ENCODE measurements around the gene ARHGAP10.

DNA sequence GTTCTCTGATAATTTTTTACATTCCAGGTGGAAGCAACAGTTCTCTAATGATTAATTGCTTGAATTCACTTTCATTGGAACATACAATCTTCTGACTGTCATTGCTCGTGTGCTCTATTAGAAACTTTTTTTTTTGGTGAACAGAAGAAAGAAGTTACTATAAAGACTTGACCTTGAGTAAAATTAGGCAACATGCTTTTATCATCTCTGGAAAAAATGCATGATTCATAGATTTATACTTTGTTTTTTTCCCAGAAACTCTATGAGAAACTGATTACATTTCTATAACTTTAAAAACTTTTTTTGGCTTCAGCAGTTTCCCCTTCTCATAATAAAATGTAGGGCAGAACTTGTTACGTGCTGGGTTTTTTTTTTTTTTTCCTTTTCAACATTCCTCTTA is 167.6 kb downstream of the ARHGAP10 start:
- TF ChIP-seq, protein P1, sequence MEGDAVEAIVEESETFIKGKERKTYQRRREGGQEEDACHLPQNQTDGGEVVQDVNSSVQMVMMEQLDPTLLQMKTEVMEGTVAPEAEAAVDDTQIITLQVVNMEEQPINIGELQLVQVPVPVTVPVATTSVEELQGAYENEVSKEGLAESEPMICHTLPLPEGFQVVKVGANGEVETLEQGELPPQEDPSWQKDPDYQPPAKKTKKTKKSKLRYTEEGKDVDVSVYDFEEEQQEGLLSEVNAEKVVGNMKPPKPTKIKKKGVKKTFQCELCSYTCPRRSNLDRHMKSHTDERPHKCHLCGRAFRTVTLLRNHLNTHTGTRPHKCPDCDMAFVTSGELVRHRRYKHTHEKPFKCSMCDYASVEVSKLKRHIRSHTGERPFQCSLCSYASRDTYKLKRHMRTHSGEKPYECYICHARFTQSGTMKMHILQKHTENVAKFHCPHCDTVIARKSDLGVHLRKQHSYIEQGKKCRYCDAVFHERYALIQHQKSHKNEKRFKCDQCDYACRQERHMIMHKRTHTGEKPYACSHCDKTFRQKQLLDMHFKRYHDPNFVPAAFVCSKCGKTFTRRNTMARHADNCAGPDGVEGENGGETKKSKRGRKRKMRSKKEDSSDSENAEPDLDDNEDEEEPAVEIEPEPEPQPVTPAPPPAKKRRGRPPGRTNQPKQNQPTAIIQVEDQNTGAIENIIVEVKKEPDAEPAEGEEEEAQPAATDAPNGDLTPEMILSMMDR (IDR thresholded peaks at IDR 0.05) = no peak
- TF ChIP-seq POLR2A (IDR thresholded peaks at IDR 0.05) = no peak

Data from Peyer's patch (tissue), 4 donors.